ENCODE data around the gene PPIF. TPM values are rescaled to one million over a fixed set of nuclear protein-coding genes. Genes with fewer than 3 reads are reported as not detected.

PPIF gene
- total and polyA plus RNA-seq, 7 donors = 26.4 to 74.9 (median 48.5) TPM

DNA sequence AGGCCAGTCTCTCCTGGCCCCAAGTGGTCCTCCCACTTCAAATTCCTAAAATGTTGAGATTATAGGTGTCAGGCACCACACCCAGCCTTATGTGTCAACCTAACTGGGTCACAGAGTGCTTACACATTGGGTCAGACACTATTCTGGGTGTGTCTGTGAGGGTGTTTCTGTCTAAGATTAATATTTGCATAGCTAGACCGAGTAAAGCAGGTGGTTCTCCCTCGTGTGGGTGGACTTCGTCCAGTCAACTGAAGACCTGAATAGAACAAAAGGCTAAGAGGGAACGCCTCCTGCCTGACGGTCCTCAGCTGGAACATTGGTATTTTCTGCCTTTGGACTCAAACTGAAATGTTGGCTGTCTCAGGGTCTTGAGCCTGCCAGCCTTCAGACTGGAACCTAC, 11.5 kb downstream of the PPIF start:
- peaks cover 7 to 19% (median 10%) of the 10 kb centered on the region in 4 donors for H3K36me3 ChIP-seq
- no peak overlapping the region for H3K4me3 ChIP-seq

DNA sequence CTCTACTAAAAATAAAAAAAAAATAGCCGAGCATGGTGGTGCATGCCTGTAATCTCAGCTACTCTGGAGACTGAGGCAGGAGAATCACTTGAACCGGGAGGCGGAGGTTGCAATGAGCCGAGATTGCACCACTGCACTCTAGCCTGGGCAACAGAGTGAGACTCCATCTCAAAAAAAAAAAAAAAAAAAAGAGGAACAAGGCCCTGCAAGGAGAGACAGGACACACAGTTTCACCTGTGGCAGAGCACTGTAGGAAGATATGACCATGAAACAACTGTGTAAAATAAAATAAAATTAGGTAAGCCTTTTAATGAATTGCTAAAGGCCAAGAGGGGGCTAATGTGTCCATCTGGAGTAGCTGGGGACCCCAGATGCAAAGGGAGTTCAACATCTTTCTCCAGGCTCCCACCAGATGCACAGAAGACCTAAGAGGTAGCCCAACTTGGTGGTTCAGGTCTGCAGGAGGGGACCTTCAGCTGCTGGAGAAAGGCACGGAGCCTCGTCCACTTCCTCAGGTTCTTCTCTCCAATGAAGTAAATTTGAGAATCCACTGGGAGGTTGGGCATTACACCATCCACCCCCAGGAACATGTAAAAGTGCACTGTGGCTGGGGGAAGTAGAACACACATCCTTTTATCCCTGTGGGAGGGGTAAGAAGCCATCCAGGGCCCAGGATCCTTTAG, 12.7 kb downstream of the PPIF start:
- intact Hi-C loops (cut with DNase I) = no loop called here
- peaks cover 0 to 10% (median 7%) of the 10 kb centered on the region in 4 donors for H3K36me3 ChIP-seq
- H3K4me3 ChIP-seq = no peak overlapping the region
- DNase-seq = peak; percentile 25
- WGBS, 2 donors = 89 to 95% methylated on average over 6 of the region's 6 CpGs
- no peak overlapping the region for H3K27ac ChIP-seq
- TF ChIP-seq POLR2AphosphoS5 (IDR thresholded peaks at IDR 0.05) = no peak
- TF ChIP-seq EP300 (IDR thresholded peaks at IDR 0.05) = no peak
- no peak for TF ChIP-seq POLR2A (IDR thresholded peaks at IDR 0.05)
- TF ChIP-seq, protein P1, sequence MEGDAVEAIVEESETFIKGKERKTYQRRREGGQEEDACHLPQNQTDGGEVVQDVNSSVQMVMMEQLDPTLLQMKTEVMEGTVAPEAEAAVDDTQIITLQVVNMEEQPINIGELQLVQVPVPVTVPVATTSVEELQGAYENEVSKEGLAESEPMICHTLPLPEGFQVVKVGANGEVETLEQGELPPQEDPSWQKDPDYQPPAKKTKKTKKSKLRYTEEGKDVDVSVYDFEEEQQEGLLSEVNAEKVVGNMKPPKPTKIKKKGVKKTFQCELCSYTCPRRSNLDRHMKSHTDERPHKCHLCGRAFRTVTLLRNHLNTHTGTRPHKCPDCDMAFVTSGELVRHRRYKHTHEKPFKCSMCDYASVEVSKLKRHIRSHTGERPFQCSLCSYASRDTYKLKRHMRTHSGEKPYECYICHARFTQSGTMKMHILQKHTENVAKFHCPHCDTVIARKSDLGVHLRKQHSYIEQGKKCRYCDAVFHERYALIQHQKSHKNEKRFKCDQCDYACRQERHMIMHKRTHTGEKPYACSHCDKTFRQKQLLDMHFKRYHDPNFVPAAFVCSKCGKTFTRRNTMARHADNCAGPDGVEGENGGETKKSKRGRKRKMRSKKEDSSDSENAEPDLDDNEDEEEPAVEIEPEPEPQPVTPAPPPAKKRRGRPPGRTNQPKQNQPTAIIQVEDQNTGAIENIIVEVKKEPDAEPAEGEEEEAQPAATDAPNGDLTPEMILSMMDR (IDR thresholded peaks at IDR 0.05) = no peak
- no peaks in the 10 kb centered on the region for H3K9me3 ChIP-seq
- no peaks in the 10 kb centered on the region for H3K4me1 ChIP-seq
- H3K27me3 ChIP-seq = no peaks in the 10 kb centered on the region

More for the DNA sequence above, 11.5 kb downstream of the PPIF start:
- WGBS, 2 donors = 16 to 55% methylated on average over 5 of the region's 5 CpGs
- Histone ChIP-seq H3K27ac (no peak overlapping the region), H3K4me1 (no peaks in the 10 kb centered on the region), H3K9me3 (no peaks in the 10 kb centered on the region), H3K27me3 (no peaks in the 10 kb centered on the region)
- intact Hi-C loops (cut with DNase I) = no loop called here
- TF ChIP-seq POLR2A (IDR thresholded peaks at IDR 0.05) (no peak), EP300 (IDR thresholded peaks at IDR 0.05) (no peak), POLR2AphosphoS5 (IDR thresholded peaks at IDR 0.05) (no peak)
- TF ChIP-seq, protein P1 (IDR thresholded peaks at IDR 0.05) = no peak
- peak; percentile 18 for DNase-seq

DNA sequence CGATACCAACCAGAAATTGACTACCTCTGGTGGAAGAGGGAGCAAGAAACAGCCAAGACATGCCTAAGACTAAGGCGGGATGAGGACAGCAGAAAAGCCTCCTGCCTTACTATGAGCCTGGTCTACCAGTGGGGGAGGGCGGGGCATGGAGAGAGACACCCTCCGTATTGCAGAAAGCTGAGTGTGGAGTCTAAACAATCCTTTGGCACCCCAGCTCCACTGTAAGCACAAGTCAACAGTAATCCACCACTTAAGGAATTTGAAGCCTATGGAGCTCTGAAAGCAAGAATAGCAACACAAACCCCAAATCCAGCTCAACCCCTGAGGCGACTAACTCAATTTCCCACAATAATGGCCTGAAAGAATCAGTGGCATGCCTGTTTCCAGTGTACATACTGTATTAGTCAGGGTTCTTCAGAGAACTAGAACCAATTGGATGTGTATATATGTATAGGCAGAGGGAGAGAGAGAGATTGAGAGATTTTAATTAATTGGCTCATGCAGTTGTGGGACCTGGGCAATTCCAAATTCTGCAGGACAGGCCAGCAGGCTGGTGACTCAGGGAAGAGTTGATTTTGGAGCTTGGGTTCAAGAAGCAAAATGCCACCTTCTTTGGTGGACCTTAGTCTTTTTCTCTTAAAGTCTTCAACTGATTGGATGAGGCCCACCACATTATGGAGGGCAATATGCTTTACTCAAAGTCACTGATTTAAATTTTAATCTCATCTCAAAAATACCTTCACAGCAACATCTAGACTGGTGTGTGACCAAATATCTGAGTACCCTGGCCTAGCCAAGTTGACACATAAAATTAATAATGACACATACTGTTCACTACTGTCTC, 13.5 kb downstream of the PPIF start:
- Histone ChIP-seq H3K4me3 (no peak overlapping the region), H3K4me1 (no peaks in the 10 kb centered on the region), H3K9me3 (no peaks in the 10 kb centered on the region), H3K27me3 (no peaks in the 10 kb centered on the region), H3K27ac (no peak overlapping the region), H3K36me3 (peaks cover 0 to 3% (median under 1%) of the 10 kb centered on the region in 4 donors)
- TF ChIP-seq, protein P1 (IDR thresholded peaks at IDR 0.05) = no peak
- TF ChIP-seq EP300 (IDR thresholded peaks at IDR 0.05) (no peak), POLR2A (IDR thresholded peaks at IDR 0.05) (no peak), POLR2AphosphoS5 (IDR thresholded peaks at IDR 0.05) (no peak)
- 90 to 91% methylated on average over 5 of the region's 5 CpGs for WGBS, 2 donors
- intact Hi-C loops (cut with DNase I) = no loop called here
- peak; percentile 40 for DNase-seq

DNA sequence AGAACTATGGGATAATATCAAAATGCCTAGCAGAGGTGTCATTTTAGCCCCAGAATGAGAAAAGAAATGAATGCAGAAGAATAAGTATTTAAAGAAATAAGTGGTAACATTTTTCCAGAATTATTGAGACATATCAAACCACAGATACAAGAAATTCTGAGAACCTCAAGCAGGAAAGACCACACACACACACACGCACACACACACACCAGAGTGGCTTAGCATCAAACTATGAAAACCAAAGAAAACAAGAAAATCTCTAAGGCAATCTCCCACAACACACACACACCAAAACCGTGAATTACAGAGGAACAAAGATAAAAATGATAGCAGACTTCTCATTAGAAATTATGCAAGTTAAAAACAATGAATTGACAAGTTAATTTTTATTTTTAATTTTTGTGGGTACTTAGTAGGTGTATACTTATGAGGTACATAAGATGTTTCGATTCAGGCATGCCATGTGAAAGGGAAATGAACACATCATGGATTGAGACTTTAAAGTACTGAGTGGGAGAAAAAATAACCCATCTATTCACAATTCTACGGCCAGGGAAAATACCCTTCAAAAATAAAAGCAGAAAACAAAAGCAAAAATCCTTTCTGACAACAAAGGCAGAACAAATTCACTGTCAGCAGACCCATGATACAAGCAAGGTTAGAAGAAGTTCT, 14.6 kb downstream of the PPIF start:
- TF ChIP-seq, protein P1 (IDR thresholded peaks at IDR 0.05) = no peak
- no peak for TF ChIP-seq POLR2A (IDR thresholded peaks at IDR 0.05)
- TF ChIP-seq POLR2AphosphoS5 (IDR thresholded peaks at IDR 0.05) = no peak
- no peak for TF ChIP-seq EP300 (IDR thresholded peaks at IDR 0.05)
- intact Hi-C loops (cut with DNase I) = no loop called here
- 72 to 83% methylated on average over 4 of the region's 4 CpGs for WGBS, 2 donors
- Histone ChIP-seq H3K4me1 (no peaks in the 10 kb centered on the region), H3K36me3 (no peaks in the 10 kb centered on the region), H3K4me3 (no peak overlapping the region), H3K27ac (no peak overlapping the region), H3K9me3 (no peaks in the 10 kb centered on the region), H3K27me3 (no peaks in the 10 kb centered on the region)
- no peak for DNase-seq
